SK-N-SH (cell line): ENCODE measurements around the gene PRKD2. TPM values are rescaled to one million over a fixed set of nuclear protein-coding genes. Genes with fewer than 3 reads are reported as not detected.
A peak's percentile ranks its signal among the peaks of the same experiment; 100 is the strongest.

Source experiments
- CTCF ChIA-PET: fragments of 300-600, 350-600 bp; formaldehyde crosslinking; extraction: SDS; loops from one replicate; lab custom pipeline; 2021; lab: Yijun Ruan, JAX
- POLR2A ChIA-PET: fragments of 350-600 bp; sonication (Branson Sonifier 250); formaldehyde crosslinking; extraction: SDS; loops from one replicate; lab custom pipeline; 2020; ENCODE audit warnings: antibody characterized with exemption, inconsistent platforms; lab: Yijun Ruan, JAX
- DNase-seq: peaks from one replicate; pipeline ENCODE4 v3.0.0; 2012
- H2AFZ ChIP-seq: fragments of 200-600 bp; sonication (generic); 2 replicates; pipeline ENCODE4 v1.8.1; 2016; ENCODE audit warnings: antibody characterized with exemption, mild to moderate bottlenecking, low read depth
- H3F3A ChIP-seq: fragments of 200-600 bp; sonication (generic); replicated peaks from 2 replicates; pipeline ENCODE3; 2016; ENCODE audit warnings: antibody characterized with exemption, mild to moderate bottlenecking; ENCODE audit not compliant: insufficient read depth
- H3K27ac ChIP-seq, 2 experiments: fragments of 200-500 bp in 1 of 2; fragments of 200-600 bp in 1 of 2; sonication (Bioruptor generic) in 1 of 2; sonication (generic), shearing (Covaris generic) in 1 of 2; 2 replicates each; pipeline versions ENCODE4 v1.5.1 to v1.6.1; 2014 to 2016; ENCODE audit warnings: low read depth in 2 of 2, inconsistent platforms in 1 of 2, low read length in 1 of 2, mild to moderate bottlenecking in 1 of 2, mixed read lengths in 1 of 2
- H3K27me3 ChIP-seq: fragments of 200-600 bp; sonication (generic), shearing (Covaris generic); 2 replicates; pipeline ENCODE4 v1.6.1; 2016; ENCODE audit warnings: mixed run types; ENCODE audit not compliant: insufficient read depth
- H3K36me3 ChIP-seq, 2 experiments: fragments of 200-500 bp in 1 of 2; fragments of 200-600 bp in 1 of 2; sonication (Bioruptor generic) in 1 of 2; sonication (generic) in 1 of 2; replicated peaks in 1 of 2; 2 replicates each; pipeline versions ENCODE3 to v1.5.1; 2014 to 2016; ENCODE audit warnings: low read length in 1 of 2, mild to moderate bottlenecking in 1 of 2; ENCODE audit not compliant: insufficient read depth in 2 of 2, control insufficient read depth in 1 of 2
- H3K4me1 ChIP-seq, 2 experiments: fragments of 200-500 bp in 1 of 2; fragments of 200-600 bp in 1 of 2; sonication (Bioruptor generic) in 1 of 2; sonication (generic), shearing (Covaris generic) in 1 of 2; 2 replicates each; pipeline versions ENCODE4 v1.5.1 to v1.6.1; 2014 to 2016; ENCODE audit warnings: low read depth in 1 of 2, low read length in 1 of 2, mixed run types in 1 of 2; ENCODE audit not compliant: insufficient read depth in 2 of 2, control insufficient read depth in 1 of 2
- H3K4me2 ChIP-seq: fragments of 200-600 bp; sonication (generic), shearing (Covaris generic); 2 replicates; pipeline ENCODE4 v1.6.1; 2017; ENCODE audit warnings: mixed run types
- H3K4me3 ChIP-seq, 2 experiments: fragments of 200-500 bp in 1 of 2; fragments of 200-600 bp in 1 of 2; sonication (Bioruptor generic) in 1 of 2; sonication (generic), shearing (Covaris generic) in 1 of 2; 2 replicates each; pipeline versions ENCODE4 v1.5.1 to v1.8.1; 2014 to 2016; ENCODE audit warnings: low read depth in 2 of 2, inconsistent platforms in 1 of 2, low read length in 1 of 2, mild to moderate bottlenecking in 1 of 2, mixed read lengths in 1 of 2, moderate library complexity in 1 of 2
- H3K79me2 ChIP-seq: fragments of 200-600 bp; sonication (generic); 2 replicates; pipeline ENCODE4 v1.8.1; 2017; ENCODE audit warnings: mild to moderate bottlenecking; ENCODE audit not compliant: insufficient read depth
- H3K9ac ChIP-seq: fragments of 200-600 bp; sonication (generic); 2 replicates; pipeline ENCODE4 v1.6.1; 2017; ENCODE audit warnings: mixed run types
- H3K9me2 ChIP-seq: fragments of 200-600 bp; sonication (generic); 2 replicates; pipeline ENCODE4 v1.6.1; 2017; ENCODE audit warnings: mixed run types
- H3K9me3 ChIP-seq: fragments of 200-600 bp; sonication (generic); 2 replicates; pipeline ENCODE4 v1.6.1; 2017; ENCODE audit warnings: mixed run types, mild to moderate bottlenecking, moderate library complexity
- H4K20me1 ChIP-seq: fragments of 200-600 bp; sonication (generic); 2 replicates; pipeline ENCODE4 v1.6.1; 2017; ENCODE audit warnings: mild to moderate bottlenecking, mixed run types; ENCODE audit not compliant: insufficient read depth
- MAX ChIP-seq: IDR thresholded peaks from 2 replicates; pipeline ENCODE4 v1.4.0; 2012; ENCODE audit warnings: low read depth
- MXI1 ChIP-seq: IDR thresholded peaks from 2 replicates; pipeline ENCODE4 v1.6.1; 2012; ENCODE audit warnings: mild to moderate bottlenecking, low read depth, low read length, improper control_type of control experiment
- TCF12 ChIP-seq: IDR thresholded peaks from 2 replicates; pipeline ENCODE4 v1.4.0; 2012
- TEAD4 ChIP-seq: IDR thresholded peaks from 2 replicates; pipeline ENCODE4 v1.4.0; 2012; ENCODE audit warnings: mild to moderate bottlenecking, borderline replicate concordance; ENCODE audit not compliant: insufficient read depth
- YY1 ChIP-seq: IDR thresholded peaks from 2 replicates; pipeline ENCODE4 v1.4.0; 2012; ENCODE audit warnings: low read depth, mild to moderate bottlenecking
- WGBS: methylation state at CpG from one replicate; pipeline ENCODE4 v1.1.6; 2017; ENCODE audit warnings: low lambda C conversion rate; 5-methylcytosine and 5-hydroxymethylcytosine counted together
- polyA plus RNA-seq, 3 experiments: library from polyadenylated mRNA; depleted of rRNA; stranded (reverse); fragments of >200 nt; gene quantifications; 2 replicates each; pipeline ENCODE4 v1.2.3, GENCODE V29; 2012
- small RNA-seq, 7 experiments: library from RNA; depleted of rRNA; stranded (forward); fragments of <200 nt; gene quantifications; one replicate each; pipeline ENCODE3, GENCODE V24; 2012

PRKD2 gene
- polyA plus RNA-seq, 1 of the 3 experiments (the other 2 are of a cell fraction) = 21.4 TPM

- H3K9ac ChIP-seq = no peak within 1 kb of the TSS
- ChIA-PET CTCF (interaction anchor here (6.2 kb wide), 1 partner anchor 37 kb away, joined by 52 read pairs; the partner anchor contains the start of gene DACT3), POLR2A (interaction anchor here (0.5 to 0.6 kb wide), 2 partner anchors 8 to 95 kb away, joined by 3 read pairs; no protein-coding TSS in a partner anchor)
- no peaks in the 10 kb centered on the region for H3K9me2 ChIP-seq
- H3K4me1 ChIP-seq = peaks cover 16 to 71% of the 10 kb centered on the region in 2 experiments
- no peaks in the 10 kb centered on the region for H3K36me3 ChIP-seq
- TF ChIP-seq YY1 (no peak), MAX (peak; percentile 70; the same call in 1 of the 2 replicates), TCF12 (peak; percentile 46), MXI1 (0 out of 2 replicates have a peak, but pooled peaks have one; percentile 13), TEAD4 (no peak)
- H3K4me3 ChIP-seq = peak within 1 kb of the TSS in 1 of 2 experiments; percentile 52; a peak in 1 of 4 replicates
- H2AFZ ChIP-seq = peak within 1 kb of the TSS; percentile 61; the same call in 1 of the 2 replicates
- no peaks in the 10 kb centered on the region for H3K79me2 ChIP-seq
- H3K27ac ChIP-seq = peak within 1 kb of the TSS; percentile 75 to 97
- WGBS = 47% methylated on average over 13 of the region's 13 CpGs
- H3K27me3 ChIP-seq = no peaks in the 10 kb centered on the region
- DNase-seq = peak; percentile 43
- H4K20me1 ChIP-seq = no peaks in the 10 kb centered on the region
- H3K4me2 ChIP-seq = peak within 1 kb of the TSS; percentile 56
- H3F3A ChIP-seq = peaks cover 14% of the 10 kb centered on the region
- H3K9me3 ChIP-seq = no peaks in the 10 kb centered on the region
Measured at GRCh38 chr19:46624958-46625661, 91.8 kb downstream of the PRKD2 start, which contains the start of gene PTGIR. Gene PTGIR (minus strand): TSS chr19:46625089. CDS start chr19:46624225, 864 bp downstream.

Small RNA genes lying within 50 kb of the gene (small RNA-seq; reads per million reads assigned to genes)
- 0 to 2.3 (median 0) reads per million in 7 experiments for gene MIR320E
- gene RF00019 = 0 reads per million in 7 experiments
- 0 reads per million in 7 experiments for gene RN7SL364P

Other genes with a start within 250 kb of the PRKD2 start
- 10.2 and 13.8 TPM in 2 replicates for gene PNMA8A, start 245.6 kb downstream of the PRKD2 start, polyA plus RNA-seq (2012; rRNA removed)
- gene PNMA8B, start 221.2 kb downstream of the PRKD2 start, polyA plus RNA-seq (2012; rRNA removed) = 0.63 and 0.92 TPM in 2 replicates
- 445 and 495 TPM in 2 replicates for gene CALM3, start 115.8 kb downstream of the PRKD2 start, polyA plus RNA-seq (2012; rRNA removed)
- gene PTGIR, start 92.0 kb downstream of the PRKD2 start, polyA plus RNA-seq (2012; rRNA removed) = 2.5 and 3.3 TPM in 2 replicates
- not detected in 2 replicates for gene GNG8, start 80.9 kb downstream of the PRKD2 start, polyA plus RNA-seq (2012; rRNA removed)
- gene DACT3, start 55.9 kb downstream of the PRKD2 start, polyA plus RNA-seq (2012; rRNA removed) = 9.5 and 10.6 TPM in 2 replicates
- gene FKRP, start 28.9 kb upstream of the PRKD2 start, polyA plus RNA-seq (2012; rRNA removed) = 30.4 and 37.3 TPM in 2 replicates
- 73.1 and 92.8 TPM in 2 replicates for gene STRN4, start 29.3 kb upstream of the PRKD2 start, polyA plus RNA-seq (2012; rRNA removed)
- gene SLC1A5, start 71.5 kb upstream of the PRKD2 start, polyA plus RNA-seq (2012; rRNA removed) = 76.7 and 80.4 TPM in 2 replicates
- 380 and 565 TPM in 2 replicates for gene AP2S1, start 133.7 kb upstream of the PRKD2 start, polyA plus RNA-seq (2012; rRNA removed)
- gene ARHGAP35, start 143.9 kb upstream of the PRKD2 start, polyA plus RNA-seq (2012; rRNA removed) = 19.7 and 25.1 TPM in 2 replicates